HEK293 (cell line): ENCODE measurements around the gene AKT3.

Experiments used
- CTCF ChIA-PET: fragments of 350-600 bp; formaldehyde crosslinking; extraction: SDS; loops from one replicate; lab custom pipeline; 2021; ENCODE audit warnings: antibody characterized with exemption; lab: Yijun Ruan, JAX
- POLR2A ChIA-PET: fragments of 300-600 bp; formaldehyde crosslinking; extraction: SDS; loops from one replicate; lab custom pipeline; 2020; ENCODE audit warnings: antibody characterized with exemption, inconsistent platforms; lab: Yijun Ruan, JAX
- H3K27ac ChIP-seq: fragments of 200-500 bp; sonication (Bioruptor generic); 2 replicates; pipeline ENCODE4 v1.5.1; 2014; ENCODE audit warnings: low read depth, low read length, control low read depth, inconsistent platforms; ENCODE audit errors: extremely low read depth
- H3K36me3 ChIP-seq, 2 experiments: fragments of 200-500 bp in 1 of 2; sonication (Bioruptor generic) in 1 of 2; 1 replicate in 1 of 2; 2 replicates in 1 of 2; pipeline ENCODE4 v1.5.1; 2014 to 2017; ENCODE audit warnings: inconsistent platforms in 2 of 2, low read length in 2 of 2; ENCODE audit not compliant: control insufficient read depth in 2 of 2, insufficient read depth in 1 of 2
- H3K4me1 ChIP-seq: fragments of 200-500 bp; sonication (Bioruptor generic); 2 replicates; pipeline ENCODE4 v1.5.1; 2014; ENCODE audit warnings: mild to moderate bottlenecking, low read length, inconsistent platforms; ENCODE audit not compliant: control insufficient read depth, insufficient read depth
- H3K4me3 ChIP-seq: 2 replicates; pipeline ENCODE4 v1.5.1; 2011; ENCODE audit warnings: low read depth, mild to moderate bottlenecking, control low read depth, low read length, moderate library complexity
- H3K9me3 ChIP-seq: fragments of 200-500 bp; sonication (Bioruptor generic); 2 replicates; pipeline ENCODE4 v1.5.1; 2014; ENCODE audit warnings: low read depth, low read length, inconsistent platforms; ENCODE audit not compliant: control insufficient read depth, insufficient read depth
- GFI1B ChIP-seq: fragments of 450-650 bp; formaldehyde crosslinking; IDR thresholded peaks from 2 replicates; pipeline ENCODE4 v1.5.1; 2016; ENCODE audit warnings: missing biosample characterization, missing genetic modification characterization
- GLI4 ChIP-seq: fragments of 450-650 bp; formaldehyde crosslinking; IDR thresholded peaks from 2 replicates; pipeline ENCODE4 v1.5.1; 2016; ENCODE audit warnings: missing biosample characterization, missing genetic modification characterization
- MEIS1 ChIP-seq: sonication (generic); formaldehyde crosslinking; IDR thresholded peaks from 2 replicates; pipeline ENCODE4 v1.8.1; 2022; ENCODE audit warnings: missing genetic modification reagents, mild to moderate bottlenecking, borderline replicate concordance
- MYNN ChIP-seq: fragments of 450-650 bp; formaldehyde crosslinking; IDR thresholded peaks from 2 replicates; pipeline ENCODE4 v1.5.1; 2016; ENCODE audit warnings: missing biosample characterization, missing genetic modification characterization, borderline replicate concordance
- ZBTB17 ChIP-seq: fragments of 450-650 bp; formaldehyde crosslinking; IDR thresholded peaks from 2 replicates; pipeline ENCODE4 v1.5.1; 2016; ENCODE audit warnings: missing biosample characterization, missing genetic modification characterization
- ZNF121 ChIP-seq: fragments of 450-650 bp; formaldehyde crosslinking; IDR thresholded peaks from 2 replicates; pipeline ENCODE4 v1.5.1; 2016; ENCODE audit warnings: missing biosample characterization, missing genetic modification characterization
- ZNF16 ChIP-seq: fragments of 450-650 bp; formaldehyde crosslinking; IDR thresholded peaks from 2 replicates; pipeline ENCODE4 v1.5.1; 2016; ENCODE audit warnings: low read depth, missing biosample characterization, missing genetic modification characterization
- ZNF169 ChIP-seq: fragments of 450-650 bp; formaldehyde crosslinking; IDR thresholded peaks from 2 replicates; pipeline ENCODE4 v1.5.1; 2016; ENCODE audit warnings: missing biosample characterization, missing genetic modification characterization
- ZNF202 ChIP-seq: fragments of 450-650 bp; formaldehyde crosslinking; IDR thresholded peaks from 2 replicates; pipeline ENCODE4 v1.5.1; 2016; ENCODE audit warnings: missing biosample characterization, missing genetic modification characterization, borderline replicate concordance
- ZNF266 ChIP-seq: fragments of 450-650 bp; formaldehyde crosslinking; IDR thresholded peaks from 2 replicates; pipeline ENCODE4 v1.5.1; 2016; ENCODE audit warnings: missing biosample characterization, missing genetic modification characterization, low read depth
- ZNF416 ChIP-seq: fragments of 450-650 bp; formaldehyde crosslinking; IDR thresholded peaks from 2 replicates; pipeline ENCODE4 v1.5.1; 2016; ENCODE audit warnings: missing biosample characterization, missing genetic modification characterization
- ZNF660 ChIP-seq: fragments of 450-650 bp; IDR thresholded peaks from 2 replicates; pipeline ENCODE4 v1.5.1; 2018; ENCODE audit warnings: missing biosample characterization, mild to moderate bottlenecking, missing genetic modification characterization
- TF ChIP-seq, protein P1 (sequence below): fragments of 450-650 bp; formaldehyde crosslinking; IDR thresholded peaks from 2 replicates; pipeline ENCODE4 v1.5.1; 2016; ENCODE audit warnings: missing biosample characterization, missing genetic modification characterization
- TF ChIP-seq, protein P2 (sequence below): fragments of 450-650 bp; formaldehyde crosslinking; optimal IDR thresholded peaks from 2 replicates; pipeline ENCODE3; 2016; ENCODE audit warnings: missing biosample characterization, mild to moderate bottlenecking, missing genetic modification characterization
- TF ChIP-seq, protein P3 (sequence below): fragments of 450-650 bp; formaldehyde crosslinking; IDR thresholded peaks from 2 replicates; pipeline ENCODE4 v1.5.1; 2016; ENCODE audit warnings: missing biosample characterization, missing genetic modification characterization

AKT3 gene

DNA sequence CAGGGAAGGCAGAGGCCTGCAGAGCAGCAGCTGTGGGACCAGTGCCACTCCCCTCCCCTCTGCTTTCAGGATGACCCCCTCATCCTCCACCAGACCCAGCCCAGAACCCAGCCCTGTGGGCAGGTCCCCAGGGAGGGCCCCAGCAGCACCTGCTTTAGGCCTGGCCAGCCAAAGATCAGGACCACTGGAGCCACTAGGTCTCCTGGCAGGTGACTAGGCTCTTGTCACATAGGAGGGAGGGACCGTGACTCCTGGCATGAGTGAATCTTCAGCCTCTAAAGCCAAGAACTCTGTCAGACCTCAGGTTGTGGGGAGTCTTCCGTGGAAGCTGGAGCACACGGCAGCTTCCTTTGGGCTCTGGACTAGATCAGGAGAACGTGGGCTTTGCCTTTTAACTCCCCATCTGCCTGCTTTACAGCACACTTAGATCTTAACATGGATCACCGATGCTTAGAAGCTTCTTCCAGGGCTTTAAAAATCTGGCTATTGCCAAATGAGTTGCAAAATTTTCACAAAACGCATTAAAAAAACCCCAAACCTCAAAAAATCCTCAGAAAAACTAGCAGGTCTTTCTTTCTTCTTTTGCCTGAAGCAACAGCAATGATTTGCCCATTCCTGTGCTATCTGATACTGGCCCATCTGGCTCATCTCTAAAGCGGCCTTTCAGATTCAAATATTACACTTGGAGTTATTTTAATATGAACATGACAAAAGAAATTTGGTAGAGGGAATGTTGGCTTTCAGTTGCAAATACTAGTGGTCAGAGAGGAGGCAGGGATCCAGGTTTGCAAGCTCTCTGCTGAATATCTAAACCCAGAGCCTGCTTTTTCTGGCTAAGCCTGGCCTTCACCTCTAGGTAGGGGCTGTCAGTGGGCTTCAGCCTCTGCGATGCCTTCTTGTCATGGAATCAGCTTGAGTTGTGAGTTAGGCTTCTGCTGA, 359.0 kb downstream of the AKT3 start:
- H3K4me3 ChIP-seq = no peak overlapping the region
- no peaks in the 10 kb centered on the region for H3K4me1 ChIP-seq
- POLR2A ChIA-PET = no interaction called here
- TF ChIP-seq MYNN (tag by site-specific recombination) (no peak), ZBTB17 (tag by site-specific recombination) (no peak), MEIS1 (no peak)
- H3K36me3 ChIP-seq = no peaks in the 10 kb centered on the region
- H3K9me3 ChIP-seq = no peaks in the 10 kb centered on the region
- CTCF ChIA-PET = interaction anchor here (0.8 to 1.5 kb wide), 2 partner anchors 15 to 781 kb away, joined by 3 read pairs; no protein-coding TSS in a partner anchor
- H3K27ac ChIP-seq = no peak overlapping the region

DNA sequence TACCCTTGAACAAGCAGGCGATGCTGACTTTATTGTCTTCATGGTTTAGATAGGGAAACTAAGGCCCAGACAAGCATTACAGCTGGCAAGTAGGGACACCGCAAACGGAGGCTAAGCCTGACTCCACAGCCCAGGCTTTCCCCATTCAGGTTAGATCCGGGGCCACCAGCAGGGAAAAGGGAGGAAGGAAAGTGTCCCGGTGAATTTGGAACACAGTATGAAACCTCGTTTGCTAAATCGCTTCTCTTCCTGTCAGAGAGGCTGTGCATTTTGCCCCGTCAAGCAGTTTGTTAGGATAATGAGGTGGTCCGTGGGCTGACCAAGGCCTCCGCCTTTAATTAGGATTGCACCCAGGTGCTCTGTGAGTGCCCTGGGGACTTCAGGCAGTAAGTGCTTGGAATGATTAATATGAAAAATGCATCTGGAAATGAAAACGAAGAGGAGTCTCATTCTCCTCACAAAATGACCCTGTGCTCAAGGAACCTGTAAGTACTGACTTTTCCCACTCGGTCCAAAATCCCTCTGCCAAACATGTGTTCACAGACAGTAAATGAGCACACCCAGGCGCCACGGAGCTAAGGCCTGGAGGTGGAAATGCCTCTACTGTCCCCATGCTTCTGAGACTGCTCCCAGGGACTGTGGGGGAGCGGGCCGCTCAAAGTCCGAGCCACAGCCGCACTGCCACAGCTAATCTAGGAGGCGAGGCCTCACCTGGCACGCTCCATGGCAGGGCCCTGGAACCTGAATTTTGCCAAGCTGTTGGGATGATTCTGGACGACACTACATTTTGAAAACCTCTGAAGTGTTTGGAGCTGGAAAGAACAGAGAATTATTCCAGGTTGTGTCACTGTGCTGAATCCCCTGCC, 360.1 kb downstream of the AKT3 start:
- ChIA-PET POLR2A (no interaction called here), CTCF (interaction anchor here (0.6 kb wide), 1 partner anchor 207 kb away, joined by 5 read pairs; no protein-coding TSS in a partner anchor)
- TF ChIP-seq ZNF266 = no peak
- TF ChIP-seq, protein P1, sequence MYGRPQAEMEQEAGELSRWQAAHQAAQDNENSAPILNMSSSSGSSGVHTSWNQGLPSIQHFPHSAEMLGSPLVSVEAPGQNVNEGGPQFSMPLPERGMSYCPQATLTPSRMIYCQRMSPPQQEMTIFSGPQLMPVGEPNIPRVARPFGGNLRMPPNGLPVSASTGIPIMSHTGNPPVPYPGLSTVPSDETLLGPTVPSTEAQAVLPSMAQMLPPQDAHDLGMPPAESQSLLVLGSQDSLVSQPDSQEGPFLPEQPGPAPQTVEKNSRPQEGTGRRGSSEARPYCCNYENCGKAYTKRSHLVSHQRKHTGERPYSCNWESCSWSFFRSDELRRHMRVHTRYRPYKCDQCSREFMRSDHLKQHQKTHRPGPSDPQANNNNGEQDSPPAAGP (tag by site-specific recombination) = no peak
- no peak for TF ChIP-seq ZNF416
- Histone ChIP-seq H3K27ac (no peak overlapping the region), H3K4me3 (no peak overlapping the region), H3K4me1 (no peaks in the 10 kb centered on the region), H3K36me3 (no peaks in the 10 kb centered on the region), H3K9me3 (no peaks in the 10 kb centered on the region)

DNA sequence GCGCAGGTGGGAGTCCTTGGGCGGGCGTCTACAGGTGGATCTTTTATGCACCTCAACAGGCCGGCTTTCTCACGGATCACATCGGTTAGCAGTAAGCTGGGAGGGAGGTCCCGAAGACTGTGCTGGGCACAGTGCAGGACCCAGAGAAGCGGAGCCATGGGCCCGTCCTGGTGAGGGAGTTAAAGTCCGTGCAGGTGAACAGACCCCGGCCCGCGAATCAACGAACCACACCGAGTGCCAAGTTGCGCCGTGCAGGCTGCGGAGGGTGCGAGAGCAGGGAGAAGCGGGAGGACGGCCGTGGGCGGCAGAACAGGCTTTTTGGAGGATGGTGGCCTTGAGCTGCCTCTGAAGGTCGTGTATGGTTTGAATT, 360.9 kb downstream of the AKT3 start:
- H3K9me3 ChIP-seq = no peaks in the 10 kb centered on the region
- no peak for TF ChIP-seq GLI4
- ChIA-PET POLR2A (no interaction called here), CTCF (no interaction called here)
- H3K4me3 ChIP-seq = no peak overlapping the region
- H3K36me3 ChIP-seq = no peaks in the 10 kb centered on the region
- H3K27ac ChIP-seq = no peak overlapping the region
- H3K4me1 ChIP-seq = no peaks in the 10 kb centered on the region

DNA sequence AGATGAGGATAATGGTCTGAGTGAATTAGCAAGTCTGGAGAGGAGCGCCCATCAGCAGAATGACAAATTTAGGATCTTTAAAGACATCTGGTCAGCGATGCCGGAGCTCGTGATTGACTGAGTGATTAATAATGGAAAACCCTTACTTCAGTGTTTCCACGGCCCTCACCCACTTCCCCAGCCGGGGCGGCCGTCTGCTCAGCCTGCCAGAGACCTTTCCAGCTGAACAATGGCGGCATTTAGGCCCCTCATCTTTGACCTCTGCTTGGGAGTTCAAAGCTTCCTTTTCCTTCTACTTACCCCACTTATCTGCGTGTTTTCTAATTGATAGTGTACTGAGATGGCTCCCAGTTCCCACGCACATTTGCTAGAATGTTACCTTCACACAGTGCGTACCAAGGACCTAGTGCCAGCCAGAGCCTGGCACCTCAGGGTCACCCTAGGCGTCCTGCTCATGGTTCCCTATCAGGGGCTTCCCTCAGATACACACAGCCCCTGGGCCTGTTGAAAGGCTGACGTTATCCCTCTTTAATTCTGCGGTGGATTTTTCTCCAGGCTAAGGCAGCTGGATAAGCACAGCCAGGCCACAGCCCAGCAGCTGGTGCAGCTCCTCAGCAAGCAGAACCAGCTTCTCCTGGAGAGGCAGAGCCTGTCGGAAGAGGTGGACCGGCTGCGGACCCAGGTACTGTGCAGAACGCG, 361.4 kb downstream of the AKT3 start:
- H3K9me3 ChIP-seq = no peaks in the 10 kb centered on the region
- CTCF ChIA-PET = interaction anchor here (1.0 kb wide), 1 partner anchor 145 kb away, joined by 4 read pairs; no protein-coding TSS in a partner anchor
- POLR2A ChIA-PET = no interaction called here
- H3K4me3 ChIP-seq = no peak overlapping the region
- H3K36me3 ChIP-seq = no peaks in the 10 kb centered on the region
- H3K27ac ChIP-seq = no peak overlapping the region
- TF ChIP-seq ZNF660 (tag by site-specific recombination) = no peak
- no peaks in the 10 kb centered on the region for H3K4me1 ChIP-seq

DNA sequence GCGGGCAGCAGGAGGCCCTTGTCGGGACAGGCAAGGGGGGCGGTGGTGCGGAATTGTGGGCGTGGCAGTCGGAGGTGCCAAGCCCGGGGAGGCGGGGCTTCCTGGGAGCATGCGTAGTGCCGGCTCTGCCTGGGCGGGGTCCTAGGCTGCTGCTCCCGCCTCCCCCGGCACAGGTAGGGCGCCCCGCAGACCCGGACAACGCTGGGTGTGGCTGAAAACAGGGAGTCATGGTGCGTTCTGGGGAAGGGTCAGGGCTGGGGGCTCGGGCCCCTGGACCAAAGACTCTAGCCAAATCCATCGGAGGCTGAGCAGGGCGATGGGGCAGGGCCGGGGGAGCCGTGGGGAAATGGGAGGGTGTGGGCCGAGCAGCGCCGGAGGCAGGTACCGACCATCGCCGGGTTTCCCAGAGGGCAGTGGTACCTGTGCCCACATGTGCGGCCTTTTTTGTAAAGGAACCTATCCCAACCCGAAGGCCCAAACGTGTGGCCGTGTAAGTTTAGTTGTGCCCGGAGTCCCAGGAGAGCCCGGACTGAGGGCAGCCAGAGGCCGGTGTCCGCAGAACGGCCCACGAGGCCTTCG, 362.3 kb downstream of the AKT3 start:
- Histone ChIP-seq H3K36me3 (no peaks in the 10 kb centered on the region), H3K9me3 (no peaks in the 10 kb centered on the region), H3K27ac (no peak overlapping the region), H3K4me1 (no peaks in the 10 kb centered on the region), H3K4me3 (no peak overlapping the region)
- ChIA-PET POLR2A (no interaction called here), CTCF (interaction anchor here (1.0 kb wide), 1 partner anchor 144 kb away, joined by 4 read pairs; no protein-coding TSS in a partner anchor)
- TF ChIP-seq ZNF202 (no peak), ZNF169 (tag by site-specific recombination) (no peak), ZNF16 (tag by site-specific recombination) (no peak), ZNF121 (tag by site-specific recombination) (no peak), GFI1B (no peak)
- TF ChIP-seq, protein P2, sequence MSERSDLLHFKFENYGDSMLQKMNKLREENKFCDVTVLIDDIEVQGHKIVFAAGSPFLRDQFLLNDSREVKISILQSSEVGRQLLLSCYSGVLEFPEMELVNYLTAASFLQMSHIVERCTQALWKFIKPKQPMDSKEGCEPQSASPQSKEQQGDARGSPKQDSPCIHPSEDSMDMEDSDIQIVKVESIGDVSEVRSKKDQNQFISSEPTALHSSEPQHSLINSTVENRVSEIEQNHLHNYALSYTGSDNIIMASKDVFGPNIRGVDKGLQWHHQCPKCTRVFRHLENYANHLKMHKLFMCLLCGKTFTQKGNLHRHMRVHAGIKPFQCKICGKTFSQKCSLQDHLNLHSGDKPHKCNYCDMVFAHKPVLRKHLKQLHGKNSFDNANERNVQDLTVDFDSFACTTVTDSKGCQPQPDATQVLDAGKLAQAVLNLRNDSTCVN (tag by site-specific recombination) = no peak
- TF ChIP-seq, protein P3, sequence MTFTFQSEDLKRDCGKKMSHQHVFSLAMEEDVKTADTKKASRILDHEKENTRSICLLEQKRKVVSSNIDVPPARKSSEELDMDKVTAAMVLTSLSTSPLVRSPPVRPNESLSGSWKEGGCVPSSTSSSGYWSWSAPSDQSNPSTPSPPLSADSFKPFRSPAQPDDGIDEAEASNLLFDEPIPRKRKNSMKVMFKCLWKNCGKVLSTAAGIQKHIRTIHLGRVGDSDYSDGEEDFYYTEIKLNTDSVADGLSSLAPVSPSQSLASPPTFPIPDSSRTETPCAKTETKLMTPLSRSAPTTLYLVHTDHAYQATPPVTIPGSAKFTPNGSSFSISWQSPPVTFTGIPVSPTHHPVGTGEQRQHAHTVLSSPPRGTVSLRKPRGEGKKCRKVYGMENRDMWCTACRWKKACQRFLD (tag by site-specific recombination) = no peak
